GM12891 (cell line): ENCODE data around the gene KCNMA1.

Experiments
- PAX5 ChIP-seq: IDR thresholded peaks from 2 replicates; pipeline ENCODE4 v1.6.1; 2011; ENCODE audit warnings: low read length, moderate library complexity, mild to moderate bottlenecking; ENCODE audit not compliant: insufficient read depth, severe bottlenecking
- POLR2A ChIP-seq: IDR thresholded peaks from 2 replicates; pipeline ENCODE4 v1.6.1; 2011; ENCODE audit warnings: low read depth, low read length, control low read depth
- POLR2AphosphoS5 ChIP-seq: IDR thresholded peaks from 2 replicates; pipeline ENCODE4 v1.6.1; 2011; ENCODE audit warnings: low read depth, low read length, control low read depth
- POU2F2 ChIP-seq: IDR thresholded peaks from 2 replicates; pipeline ENCODE4 v1.6.1; 2011; ENCODE audit warnings: low read depth, mild to moderate bottlenecking, control low read depth, low read length, moderate library complexity
- SPI1 ChIP-seq: IDR thresholded peaks from 2 replicates; pipeline ENCODE4 v1.6.1; 2011; ENCODE audit warnings: low read depth, low read length, control low read depth
- TAF1 ChIP-seq: IDR thresholded peaks from 2 replicates; pipeline ENCODE4 v1.6.1; 2011; ENCODE audit warnings: low read depth, low read length, control low read depth

DNA sequence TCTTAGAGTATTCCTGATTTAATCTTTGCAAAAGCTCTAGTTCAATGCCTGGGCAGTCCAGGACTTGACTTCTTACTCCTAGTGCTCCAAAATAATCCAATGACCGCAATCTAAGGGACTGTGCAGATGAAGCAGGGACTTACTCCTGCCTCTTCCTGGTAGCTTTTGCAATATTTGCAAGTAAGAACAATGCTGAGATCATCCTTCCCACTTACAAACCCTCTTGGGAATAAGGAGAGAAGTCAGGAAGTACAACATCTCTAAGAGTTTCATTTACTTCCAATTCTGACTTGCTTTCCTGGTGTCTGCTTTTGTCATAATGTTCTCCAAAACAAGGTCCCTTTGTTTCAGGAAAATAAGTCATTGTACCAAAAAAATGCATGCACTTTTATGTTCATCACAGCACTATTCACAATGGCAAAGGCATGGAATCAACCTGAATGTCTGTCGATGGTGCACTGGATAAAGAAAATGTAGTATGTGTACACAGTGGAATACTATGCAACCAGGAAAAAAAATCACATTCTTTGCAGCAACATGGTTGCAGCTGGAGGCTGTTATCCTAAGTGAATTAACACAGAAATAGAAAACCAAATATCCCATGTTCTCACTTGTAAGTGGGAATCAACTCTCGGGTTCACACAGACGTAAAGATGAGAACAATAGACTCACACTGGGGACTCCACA is 7.1 kb upstream of the KCNMA1 start:
- no peak for TF ChIP-seq POLR2A
- no peak for TF ChIP-seq POLR2AphosphoS5
- no peak for TF ChIP-seq TAF1
- no peak for TF ChIP-seq PAX5
- TF ChIP-seq POU2F2, result no peak
- TF ChIP-seq SPI1, result no peak
